Mucosa of stomach (tissue), 1 donor: Measurements from ENCODE around the gene LSR.

Experiments used
- H3K27me3 ChIP-seq: one replicate; pipeline ENCODE4 v1.7.0; 2013; ENCODE audit warnings: mild to moderate bottlenecking, low read length; ENCODE audit not compliant: control insufficient read depth, insufficient read depth
- H3K36me3 ChIP-seq: one replicate; pipeline ENCODE4 v1.7.0; 2013; ENCODE audit warnings: low read length; ENCODE audit not compliant: control insufficient read depth, insufficient read depth
- H3K4me1 ChIP-seq: one replicate; pipeline ENCODE4 v1.7.0; 2013; ENCODE audit warnings: mild to moderate bottlenecking, low read length; ENCODE audit not compliant: control insufficient read depth, insufficient read depth
- H3K4me3 ChIP-seq: one replicate; pipeline ENCODE4 v1.7.0; 2013; ENCODE audit warnings: low read length
- H3K9ac ChIP-seq: one replicate; pipeline ENCODE4 v1.7.0; 2013; ENCODE audit warnings: mild to moderate bottlenecking, low read length, moderate library complexity
- H3K9me3 ChIP-seq: one replicate; pipeline ENCODE4 v1.7.0; 2013; ENCODE audit warnings: mild to moderate bottlenecking, low read length, moderate library complexity; ENCODE audit not compliant: control insufficient read depth
- donor health status: Pancreatic carcinoma.

LSR gene

DNA sequence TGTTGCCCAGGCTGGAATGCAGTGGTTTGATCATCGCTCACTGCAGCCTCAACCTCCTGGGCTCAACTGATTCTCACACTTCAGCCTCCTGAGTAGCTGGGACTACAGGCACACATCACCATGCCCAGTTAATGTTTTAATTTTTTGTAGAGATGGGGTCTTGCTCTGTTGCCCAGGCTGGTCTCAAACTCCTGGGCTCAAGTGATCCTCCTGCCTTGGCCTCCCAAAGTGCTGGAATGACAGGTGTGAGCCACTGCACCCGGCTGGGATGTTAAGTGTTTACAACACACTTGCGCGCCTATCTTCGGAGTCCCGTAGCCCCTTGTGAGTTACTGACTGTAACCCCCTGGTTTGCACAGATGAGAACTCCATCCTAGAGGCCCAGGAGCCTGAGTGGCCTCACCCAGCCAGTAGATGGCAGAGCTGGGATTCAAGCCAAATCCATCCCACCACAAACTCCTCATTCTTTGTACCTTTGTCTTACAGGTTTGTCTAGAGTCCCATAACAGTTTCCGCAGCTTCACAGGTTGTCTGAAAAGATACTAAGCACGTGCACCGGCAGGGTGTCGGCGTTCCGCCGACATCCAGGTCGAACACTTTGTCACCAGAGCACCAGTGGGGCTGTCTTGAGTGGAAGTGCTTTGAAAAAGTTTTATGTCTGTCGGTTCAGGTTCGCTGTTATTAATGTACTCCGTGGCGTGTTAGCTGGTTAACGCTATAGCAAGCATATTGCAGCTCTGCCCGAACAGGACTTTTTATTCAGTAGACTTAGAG, 57.9 kb downstream of the LSR start:
- peaks cover 5% of the 10 kb centered on the region for H3K27me3 ChIP-seq
- H3K9me3 ChIP-seq, result no peaks in the 10 kb centered on the region
- H3K9ac ChIP-seq, result no peak overlapping the region
- H3K36me3 ChIP-seq, result no peaks in the 10 kb centered on the region
- no peaks in the 10 kb centered on the region for H3K4me1 ChIP-seq
- H3K4me3 ChIP-seq, result no peak overlapping the region

DNA sequence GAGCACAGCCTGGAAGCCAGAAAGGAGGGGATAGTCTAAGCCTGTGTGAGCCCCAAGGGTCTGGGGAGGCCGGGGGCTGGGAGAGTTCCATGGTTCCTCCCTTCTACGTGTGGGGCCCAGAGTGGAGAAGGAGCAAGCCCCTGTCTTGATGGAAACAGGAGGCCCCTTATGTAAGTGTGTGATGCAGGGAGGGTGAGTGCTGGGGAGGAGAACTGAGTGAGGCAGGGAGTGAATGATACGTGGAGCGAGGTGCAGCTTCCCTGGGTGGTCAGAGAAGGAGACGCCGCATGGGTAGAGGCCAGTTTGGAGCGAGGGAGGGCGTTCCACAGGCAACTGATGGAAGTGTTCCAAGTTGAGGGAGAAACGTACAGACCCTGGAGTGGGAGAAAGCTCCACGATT, 59.1 kb downstream of the LSR start:
- Histone ChIP-seq H3K4me3 (no peak overlapping the region), H3K9ac (no peak overlapping the region), H3K9me3 (no peaks in the 10 kb centered on the region), H3K27me3 (peaks cover 5% of the 10 kb centered on the region), H3K36me3 (no peaks in the 10 kb centered on the region), H3K4me1 (no peaks in the 10 kb centered on the region)

DNA sequence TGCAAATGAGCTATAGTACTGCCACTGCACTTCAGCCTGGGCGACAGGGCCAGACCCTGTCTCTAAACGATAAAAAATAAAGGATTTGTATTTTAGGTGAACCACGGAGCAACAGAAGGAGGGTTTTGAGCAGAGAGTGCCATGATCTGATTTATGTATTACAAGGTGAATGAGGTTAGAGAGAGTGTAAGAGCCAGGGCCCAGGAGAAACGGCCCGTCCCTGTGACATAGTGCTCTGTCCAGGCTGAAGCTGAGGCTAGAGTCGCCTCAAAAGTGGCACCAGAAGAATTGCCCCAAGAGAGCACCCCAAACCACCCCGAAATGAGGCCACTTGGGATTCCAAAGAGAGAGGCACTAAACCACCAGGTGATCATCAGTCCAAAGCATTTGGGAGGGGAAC, 60.1 kb downstream of the LSR start:
- Histone ChIP-seq H3K9me3 (no peaks in the 10 kb centered on the region), H3K4me3 (no peak overlapping the region), H3K27me3 (peaks cover 6% of the 10 kb centered on the region), H3K4me1 (no peaks in the 10 kb centered on the region), H3K9ac (no peak overlapping the region), H3K36me3 (no peaks in the 10 kb centered on the region)

DNA sequence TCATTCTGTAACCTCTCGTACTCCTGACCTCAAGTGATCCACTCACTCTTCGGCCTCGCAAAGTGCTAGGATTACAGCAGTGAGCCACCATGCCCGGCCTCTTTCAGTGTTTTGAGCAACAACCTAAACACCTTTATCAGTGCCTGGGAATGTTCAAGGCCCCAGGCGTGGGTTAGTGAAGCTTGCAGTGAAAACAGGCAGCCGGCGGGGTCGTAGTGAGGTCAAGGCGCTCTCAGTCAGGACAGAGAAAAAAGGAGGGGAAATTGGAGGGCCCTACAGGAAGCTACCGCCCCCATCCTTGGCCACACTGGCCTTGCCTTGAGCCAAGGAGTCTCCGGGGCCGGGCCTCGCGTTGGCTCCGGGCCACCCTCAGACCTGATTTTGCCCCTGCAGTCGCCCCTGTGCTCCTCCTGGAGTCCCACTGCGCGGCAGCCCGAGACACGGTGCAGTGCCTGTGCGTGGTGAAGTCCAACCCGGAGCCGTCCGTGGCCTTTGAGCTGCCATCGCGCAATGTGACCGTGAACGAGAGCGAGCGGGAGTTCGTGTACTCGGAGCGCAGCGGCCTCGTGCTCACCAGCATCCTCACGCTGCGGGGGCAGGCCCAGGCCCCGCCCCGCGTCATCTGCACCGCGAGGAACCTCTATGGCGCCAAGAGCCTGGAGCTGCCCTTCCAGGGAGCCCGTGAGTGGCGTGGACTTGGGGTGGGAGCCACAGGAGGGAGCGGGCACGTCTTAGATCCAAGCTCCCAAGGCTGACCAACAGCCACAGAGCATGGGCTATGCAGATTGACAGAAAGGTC, 60.9 kb downstream of the LSR start:
- no peaks in the 10 kb centered on the region for H3K4me1 ChIP-seq
- peaks cover 4% of the 10 kb centered on the region for H3K27me3 ChIP-seq
- no peak overlapping the region for H3K9ac ChIP-seq
- H3K9me3 ChIP-seq, result no peaks in the 10 kb centered on the region
- H3K36me3 ChIP-seq, result no peaks in the 10 kb centered on the region
- H3K4me3 ChIP-seq, result no peak overlapping the region

DNA sequence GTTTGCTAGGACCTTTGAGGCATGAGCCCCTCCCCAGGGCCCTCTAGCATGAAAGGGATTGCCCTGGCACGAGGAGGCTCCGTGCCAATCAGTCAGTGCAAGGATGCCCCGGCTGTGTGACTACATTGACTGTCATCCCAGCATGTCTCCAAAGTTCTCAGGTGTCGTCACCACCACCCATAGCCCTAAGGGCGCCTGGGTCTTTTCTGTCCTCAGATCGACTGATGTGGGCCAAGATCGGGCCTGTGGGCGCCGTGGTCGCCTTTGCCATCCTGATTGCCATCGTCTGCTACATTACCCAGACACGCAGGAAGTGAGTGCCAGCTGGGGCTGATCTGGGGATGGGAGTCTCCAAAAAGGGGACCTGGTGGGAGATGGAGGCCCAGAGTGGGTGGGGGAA, 61.5 kb downstream of the LSR start:
- no peak overlapping the region for H3K4me3 ChIP-seq
- H3K9ac ChIP-seq, result no peak overlapping the region
- H3K27me3 ChIP-seq, result peaks cover 4% of the 10 kb centered on the region
- H3K9me3 ChIP-seq, result no peaks in the 10 kb centered on the region
- no peaks in the 10 kb centered on the region for H3K36me3 ChIP-seq
- no peaks in the 10 kb centered on the region for H3K4me1 ChIP-seq

DNA sequence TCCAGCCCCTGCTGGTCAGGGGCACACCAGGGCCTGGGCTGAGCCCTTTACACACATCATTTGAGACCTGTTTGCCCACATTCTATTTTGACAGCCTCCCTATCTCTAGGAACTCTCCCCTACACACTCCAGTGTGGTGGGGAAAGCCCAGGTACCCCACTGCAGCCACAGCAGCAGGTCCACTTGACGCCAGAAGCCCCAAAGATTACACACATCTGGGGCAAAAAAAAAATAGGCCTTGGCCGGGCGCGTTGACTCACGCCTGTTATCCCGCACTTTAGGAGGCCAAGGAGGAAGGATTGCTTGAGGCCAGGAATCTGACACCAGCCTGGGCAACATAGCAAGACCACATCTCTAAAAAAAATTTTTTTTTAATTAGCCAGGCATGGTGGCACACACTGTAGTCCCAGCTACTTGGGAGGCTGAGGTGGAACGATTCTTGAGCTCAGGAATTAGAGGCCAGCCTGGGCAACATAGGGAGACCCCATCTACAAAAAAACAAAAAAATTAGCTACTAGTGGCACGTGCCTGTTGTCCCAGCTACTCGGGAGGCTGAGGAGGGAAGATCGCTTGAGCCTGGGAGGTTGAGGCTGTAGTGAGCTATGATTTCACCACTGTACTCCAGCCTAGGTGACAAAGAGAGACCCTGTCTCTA, 62.1 kb downstream of the LSR start:
- Histone ChIP-seq H3K4me1 (no peaks in the 10 kb centered on the region), H3K27me3 (peaks cover 4% of the 10 kb centered on the region), H3K9me3 (no peaks in the 10 kb centered on the region)

DNA sequence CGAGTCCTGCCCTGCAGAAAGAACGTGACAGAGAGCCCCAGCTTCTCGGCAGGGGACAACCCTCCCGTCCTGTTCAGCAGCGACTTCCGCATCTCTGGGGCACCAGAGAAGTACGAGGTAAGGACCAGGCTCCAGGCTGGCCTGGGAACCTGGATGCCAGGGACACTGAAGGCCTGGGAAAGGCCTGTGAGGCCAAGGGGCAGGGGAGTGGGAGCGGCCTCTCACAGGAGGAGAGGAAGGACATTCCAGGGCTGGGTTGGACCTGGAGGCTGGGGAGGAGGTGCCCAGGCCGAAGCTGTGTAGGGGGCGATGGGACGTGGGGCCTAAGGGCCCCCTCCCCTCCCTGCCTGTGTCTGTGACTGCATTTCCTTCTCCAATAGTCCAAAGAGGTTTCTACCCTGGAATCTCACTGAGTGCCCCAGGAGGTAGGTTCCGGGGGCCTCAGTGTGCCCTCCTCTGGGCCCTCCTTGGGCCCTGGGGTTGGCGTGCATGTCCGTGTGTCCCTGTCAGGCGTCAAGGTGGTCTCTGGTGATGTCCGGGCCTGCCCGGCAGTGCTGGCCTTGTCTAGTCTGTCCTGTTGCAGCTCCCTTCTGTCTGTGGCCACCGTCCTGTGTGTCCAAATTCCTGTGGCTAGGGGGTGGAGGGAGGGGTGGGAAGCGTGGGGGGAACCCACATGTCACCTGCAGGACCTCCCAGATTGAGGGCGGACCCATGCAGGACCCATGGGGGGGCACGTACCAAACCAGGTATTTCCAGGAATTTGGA, 63.3 kb downstream of the LSR start:
- Histone ChIP-seq H3K4me3 (no peak overlapping the region), H3K27me3 (peaks cover 4% of the 10 kb centered on the region), H3K9me3 (no peaks in the 10 kb centered on the region), H3K9ac (no peak overlapping the region), H3K4me1 (no peaks in the 10 kb centered on the region), H3K36me3 (no peaks in the 10 kb centered on the region)

More for the DNA sequence above, 62.1 kb downstream of the LSR start:
- H3K4me3 ChIP-seq, result no peak overlapping the region
- no peaks in the 10 kb centered on the region for H3K36me3 ChIP-seq
- H3K9ac ChIP-seq, result no peak overlapping the region

DNA sequence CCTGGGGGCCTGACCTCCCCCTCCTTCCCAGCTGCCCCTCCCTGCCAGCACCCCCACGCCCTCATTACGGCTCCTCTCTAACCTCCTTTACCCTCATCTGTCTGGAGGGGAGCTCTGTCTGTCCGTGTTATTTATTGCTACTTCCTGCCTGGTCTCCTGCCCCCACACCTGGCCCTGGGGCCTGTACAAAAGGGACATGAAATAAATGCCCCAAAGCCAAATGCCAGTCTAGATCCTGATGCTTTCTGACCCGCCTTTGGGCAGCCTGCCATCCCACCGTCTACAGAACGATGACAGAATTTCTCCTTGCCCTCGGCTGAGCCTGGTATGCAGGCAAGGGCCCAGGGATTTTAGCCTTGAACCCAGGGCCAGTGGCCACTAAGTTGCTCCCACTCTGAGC, 64.8 kb downstream of the LSR start:
- H3K9me3 ChIP-seq, result no peaks in the 10 kb centered on the region
- H3K36me3 ChIP-seq, result no peaks in the 10 kb centered on the region
- peaks cover under 1% of the 10 kb centered on the region for H3K4me1 ChIP-seq
- H3K9ac ChIP-seq, result no peak overlapping the region
- H3K27me3 ChIP-seq, result peaks cover 4% of the 10 kb centered on the region
- H3K4me3 ChIP-seq, result no peak overlapping the region

DNA sequence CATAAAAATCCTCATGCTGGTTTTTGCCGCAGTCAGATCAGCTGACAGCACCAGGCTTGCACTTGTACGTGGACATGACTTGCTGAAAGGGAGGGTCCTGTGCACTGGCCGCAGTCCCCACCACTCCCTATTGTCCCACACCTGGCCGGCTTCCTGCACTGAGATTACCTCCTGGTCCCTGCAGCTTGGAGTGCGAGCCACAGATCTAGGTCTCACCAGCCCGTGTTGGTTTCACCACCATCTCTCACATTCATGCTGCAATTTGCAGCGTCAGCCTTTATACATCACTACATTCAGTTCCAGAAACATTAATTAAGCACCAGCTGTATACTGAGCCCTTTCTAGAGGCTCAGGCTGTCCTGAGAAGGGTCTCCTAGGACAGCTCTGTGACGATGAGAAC, 65.2 kb downstream of the LSR start:
- Histone ChIP-seq H3K36me3 (no peaks in the 10 kb centered on the region), H3K27me3 (peaks cover 4% of the 10 kb centered on the region), H3K9ac (no peak overlapping the region), H3K4me1 (peaks cover 5% of the 10 kb centered on the region), H3K9me3 (no peaks in the 10 kb centered on the region), H3K4me3 (no peak overlapping the region)

DNA sequence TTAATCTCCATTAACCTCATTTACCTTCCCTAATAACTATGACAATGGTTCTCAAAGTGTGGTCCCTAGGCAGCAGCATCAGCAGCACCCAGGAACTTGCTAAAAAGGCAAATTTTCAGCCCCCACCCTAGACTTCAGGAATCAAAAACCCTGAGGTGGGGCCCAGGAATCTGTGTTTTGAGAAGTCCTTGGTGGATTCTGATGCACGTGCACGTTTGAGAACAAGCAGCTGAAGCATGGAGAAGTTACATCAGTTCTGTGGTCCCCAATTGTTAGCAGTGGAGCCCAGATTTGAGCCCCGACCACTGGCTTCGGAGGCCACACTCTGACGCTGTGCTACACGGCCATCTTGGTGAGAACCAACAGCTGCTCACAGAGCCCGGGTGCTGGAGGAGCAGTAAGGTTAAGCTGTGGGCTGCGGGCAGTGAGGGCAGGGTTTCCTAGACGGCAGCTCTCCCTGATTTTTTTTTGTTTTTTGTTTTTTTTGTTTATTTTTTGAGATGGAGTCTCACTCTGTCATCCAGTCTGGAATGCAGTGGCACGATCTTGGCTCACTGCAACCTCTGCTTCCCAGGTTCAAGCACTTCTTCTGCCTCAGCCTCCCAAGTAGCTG, 66.2 kb downstream of the LSR start:
- no peak overlapping the region for H3K9ac ChIP-seq
- H3K36me3 ChIP-seq, result no peaks in the 10 kb centered on the region
- H3K27me3 ChIP-seq, result peaks cover 4% of the 10 kb centered on the region
- H3K4me1 ChIP-seq, result peaks cover 7% of the 10 kb centered on the region
- H3K9me3 ChIP-seq, result no peaks in the 10 kb centered on the region
- no peak overlapping the region for H3K4me3 ChIP-seq

DNA sequence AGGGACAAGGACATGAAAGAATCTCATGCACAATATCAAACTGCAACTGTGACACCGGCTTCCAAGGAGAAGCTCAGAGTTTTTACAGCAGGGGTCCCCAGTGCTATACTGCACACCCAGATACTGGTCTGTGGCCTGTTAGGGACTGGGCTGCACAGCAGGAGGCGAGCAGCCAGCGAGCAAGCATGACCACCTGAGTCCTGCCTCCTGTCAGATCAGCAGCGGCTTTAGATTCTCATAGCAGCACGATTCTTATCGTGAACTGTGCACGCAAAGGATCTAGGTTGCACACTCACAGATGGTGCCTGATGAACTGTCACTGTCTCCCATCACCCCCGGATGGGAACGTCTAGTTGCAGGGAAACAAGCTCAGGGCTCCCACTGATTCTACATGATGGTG, 67.1 kb downstream of the LSR start:
- Histone ChIP-seq H3K4me3 (no peak overlapping the region), H3K27me3 (peaks cover 4% of the 10 kb centered on the region), H3K9me3 (no peaks in the 10 kb centered on the region), H3K36me3 (no peaks in the 10 kb centered on the region), H3K9ac (no peak overlapping the region), H3K4me1 (peaks cover 7% of the 10 kb centered on the region)
